CD4-positive, alpha-beta T cell treated with Interleukin-15 for 1 hour (primary cell): Measurements from ENCODE around the gene SLC2A8.

ENCODE experiments used
- DNase-seq: peaks from one replicate; pipeline ENCODE4 v3.0.0-alpha.2; 2020

The SLC2A8 gene

GRCh38 chr9:127396808-127397645 is at the start of gene SLC2A8:
SLC2A8 (plus strand) TSS chr9:127397169; CDS start chr9:127397231, 62 bp downstream.
- peak; percentile 98 for DNase-seq

GRCh38 chr9:127347831-127348776 is 48.9 kb upstream of the SLC2A8 start:
- DNase-seq: no peak

- no peak for DNase-seq
Observed at GRCh38 chr9:127349483-127350113, 47.4 kb upstream of the SLC2A8 start.

- no peak for DNase-seq
Observed at GRCh38 chr9:127351182-127352166, 45.5 kb upstream of the SLC2A8 start.

- DNase-seq: no peak
Observed at GRCh38 chr9:127353882-127354281, 43.1 kb upstream of the SLC2A8 start.

- DNase-seq: no peak
Observed at GRCh38 chr9:127356906-127357305, 40.1 kb upstream of the SLC2A8 start.

GRCh38 chr9:127358023-127358535 is 38.9 kb upstream of the SLC2A8 start:
- DNase-seq: no peak

GRCh38 chr9:127358770-127359169 is 38.2 kb upstream of the SLC2A8 start:
- DNase-seq: no peak

GRCh38 chr9:127360250-127360649 is 36.7 kb upstream of the SLC2A8 start:
- no peak for DNase-seq

- no peak for DNase-seq
Observed at GRCh38 chr9:127360829-127361228, 36.1 kb upstream of the SLC2A8 start.

GRCh38 chr9:127361561-127361960 is 35.4 kb upstream of the SLC2A8 start:
- no peak for DNase-seq

- no peak for DNase-seq
Observed at GRCh38 chr9:127362829-127363228, 34.1 kb upstream of the SLC2A8 start.

- no peak for DNase-seq
Observed at GRCh38 chr9:127365461-127365860, 31.5 kb upstream of the SLC2A8 start.

GRCh38 chr9:127366594-127366993 is 30.4 kb upstream of the SLC2A8 start:
- no peak for DNase-seq

- DNase-seq: no peak
Observed at GRCh38 chr9:127368852-127369402, 28.0 kb upstream of the SLC2A8 start.

GRCh38 chr9:127369428-127369827 is 27.5 kb upstream of the SLC2A8 start:
- no peak for DNase-seq

- no peak for DNase-seq
Observed at GRCh38 chr9:127370147-127370579, 26.8 kb upstream of the SLC2A8 start.

GRCh38 chr9:127370672-127371648 is 26.0 kb upstream of the SLC2A8 start:
- DNase-seq: no peak

GRCh38 chr9:127380479-127380878 is 16.5 kb upstream of the SLC2A8 start:
- DNase-seq: no peak

GRCh38 chr9:127382541-127382940 is 14.4 kb upstream of the SLC2A8 start:
- DNase-seq: no peak
